K562 treated with DMSO at 1 percent for 12 hours (cell line): ENCODE measurements around the gene APBB2. TPM values are rescaled to one million over a fixed set of nuclear protein-coding genes. Genes with fewer than 3 reads are reported as not detected.

Experiments
- total RNA-seq: library from RNA; unstranded; fragments of 300-600 nt; gene quantifications from 2 replicates; pipeline ENCODE4 v1.2.3, GENCODE V29; 2022; ENCODE audit not compliant: insufficient read depth

Gene APBB2
- total RNA-seq = 3.9 and 9.9 TPM in 2 replicates

GRCh38 chr4:41214136-41214824 lies at the start of gene APBB2:
Gene APBB2 (minus strand): TSS chr4:41214542. CDS start chr4:41033254, 181,288 bp downstream.

DNA sequence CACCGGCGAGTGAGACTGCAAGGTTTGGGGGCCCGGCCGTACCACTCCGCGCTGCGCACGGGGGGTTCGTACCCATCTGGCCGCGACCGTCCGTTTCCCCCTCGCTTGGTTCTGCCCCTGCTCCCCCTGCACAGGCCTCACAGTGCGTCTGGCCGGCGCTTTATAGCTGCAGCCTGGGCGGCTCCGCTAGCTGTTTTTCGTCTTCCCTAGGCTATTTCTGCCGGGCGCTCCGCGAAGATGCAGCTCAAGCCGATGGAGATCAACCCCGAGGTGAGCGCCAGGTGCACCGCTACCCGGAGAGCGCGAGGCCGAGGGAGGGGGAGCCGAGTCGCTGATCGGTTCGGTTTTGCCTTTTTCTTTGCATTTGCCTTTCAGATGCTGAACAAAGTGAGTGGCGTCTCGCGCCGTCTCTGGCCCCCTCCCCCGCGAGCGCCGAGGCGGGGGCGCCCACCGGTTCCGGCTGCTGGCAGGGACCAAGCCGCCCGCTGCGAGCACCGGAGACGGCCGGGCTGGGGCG lies 42.5 kb upstream of the APBB2 start, which contains the start of gene UCHL1:
UCHL1 (plus strand) TSS at position 189 of the 517 bp plus-strand sequence; CDS start at position 238, 49 bp downstream.

Other genes starting within 250 kb of the APBB2 start
- gene UCHL1, start 42.4 kb upstream of the APBB2 start, total RNA-seq = not detected in 2 replicates